ENCODE measurements around the gene ATG9B. TPM values are rescaled to one million over a fixed set of nuclear protein-coding genes. Genes with fewer than 3 reads are reported as not detected.

The ATG9B gene
- total and polyA plus RNA-seq, 9 of the 15 experiments (the other 6 are each of a cell fraction or from before 2014, with no cell fraction given), result 0.29 to 8.0 (median 2.1) TPM

- TF ChIP-seq ZBTB5 (IDR thresholded peaks at IDR 0.05) (no peak), GATA2 (CRISPR knock-in tag; IDR thresholded peaks at IDR 0.05) (no peak), ZNF77 (CRISPR knock-in tag; IDR thresholded peaks at IDR 0.05) (no peak), CEBPZ (IDR thresholded peaks at IDR 0.05; ENCODE audit: borderline replicate concordance, low read depth, low read length) (no peak), NFYB (IDR thresholded peaks at IDR 0.05; ENCODE audit: extremely low read depth, insufficient read length) (no peak), ZFP36 (IDR thresholded peaks at IDR 0.05; ENCODE audit: low read depth, low read length, partially characterized antibody) (peak; percentile 92), ATF6 (CRISPR knock-in tag; IDR thresholded peaks at IDR 0.05) (no peak), STAT6 (CRISPR knock-in tag; IDR thresholded peaks at IDR 0.05) (no peak), RBM25 (IDR thresholded peaks at IDR 0.05; ENCODE audit: low read depth, low read length, severe bottlenecking) (no peak), ZNF655 (CRISPR knock-in tag; IDR thresholded peaks at IDR 0.05) (no peak), ILF3 (IDR thresholded peaks at IDR 0.05; ENCODE audit: borderline replicate concordance) (no peak), CBX8 (IDR thresholded peaks at IDR 0.05; ENCODE audit: borderline replicate concordance, extremely low read depth, low read depth, low read length, poor library complexity, severe bottlenecking) (no peak), SOX6 (IDR thresholded peaks at IDR 0.05) (no peak)
These were observed 22.6 kb upstream of the ATG9B start (continued) for GRCh38 chr7:151046603-151047573.
